Common myeloid progenitor, CD34-positive (primary cell): Measurements from ENCODE around the gene C1orf105.

ENCODE experiments used
- CTCF ChIA-PET: fragments of 350-600 bp; sonication (Branson Sonifier 250); formaldehyde crosslinking; loops from one replicate; lab custom pipeline; 2021; ENCODE audit warnings: antibody characterized with exemption; lab: Charles Lee
- POLR2A ChIA-PET: fragments of 350-600 bp; sonication (Branson Sonifier 250); formaldehyde crosslinking; loops from one replicate; lab custom pipeline; 2021; ENCODE audit warnings: antibody characterized with exemption; lab: Charles Lee
- DNase-seq, 3 donors: peaks; one replicate each; pipeline versions ENCODE4 v3.0.0 to v3.0.0-alpha.2; 2013
- H3K27ac ChIP-seq, 2 experiments: 1 replicate in 1 of 2; 2 replicates in 1 of 2; pipeline ENCODE4 v1.7.0; 2013; ENCODE audit warnings: inconsistent platforms in 2 of 2, low read length in 2 of 2, mild to moderate bottlenecking in 2 of 2, low read depth in 1 of 2, moderate library complexity in 1 of 2; ENCODE audit not compliant: severe bottlenecking in 2 of 2, insufficient read depth in 1 of 2, poor library complexity in 1 of 2
- H3K27me3 ChIP-seq, 5 experiments: replicated peaks in 2 of 5; 1 replicate in 3 of 5; 2 replicates in 2 of 5; pipeline versions ENCODE4 v1.6.1 to v1.7.0; 2013; ENCODE audit warnings: low read length in 4 of 5, mild to moderate bottlenecking in 2 of 5, moderate library complexity in 2 of 5, inconsistent platforms in 1 of 5; ENCODE audit not compliant: insufficient read depth in 5 of 5, control insufficient read depth in 4 of 5
- H3K36me3 ChIP-seq, 4 experiments: 1 replicate in 2 of 4; 2 replicates in 2 of 4; pipeline versions ENCODE4 v1.6.1 to v1.7.0; 2013; ENCODE audit warnings: low read length in 3 of 4, control low read depth in 1 of 4, mild to moderate bottlenecking in 1 of 4; ENCODE audit not compliant: control insufficient read depth in 4 of 4, insufficient read depth in 4 of 4
- H3K4me1 ChIP-seq, 4 experiments: 1 replicate in 3 of 4; 2 replicates in 1 of 4; pipeline versions ENCODE4 v1.6.1 to v1.7.1; 2013; ENCODE audit warnings: low read length in 3 of 4, mild to moderate bottlenecking in 3 of 4, control low read depth in 1 of 4, inconsistent platforms in 1 of 4, moderate library complexity in 1 of 4; ENCODE audit not compliant: control insufficient read depth in 4 of 4, insufficient read depth in 4 of 4; ENCODE audit errors: control extremely low read depth in 1 of 4
- H3K4me3 ChIP-seq, 7 experiments: 1 replicate in 4 of 7; 2 replicates in 3 of 7; pipeline versions ENCODE4 v1.5.1 to v1.7.0; 2013; ENCODE audit warnings: mild to moderate bottlenecking in 7 of 7, low read length in 6 of 7, moderate library complexity in 6 of 7, inconsistent platforms in 2 of 7, low read depth in 2 of 7, control low read depth in 1 of 7; ENCODE audit not compliant: insufficient read depth in 4 of 7, control insufficient read depth in 1 of 7; ENCODE audit errors: extremely low read depth in 1 of 7
- H3K9me3 ChIP-seq, 5 experiments: 1 replicate in 4 of 5; 2 replicates in 1 of 5; pipeline versions ENCODE4 v1.6.1 to v1.7.1; 2013; ENCODE audit warnings: low read length in 4 of 5, mild to moderate bottlenecking in 2 of 5, inconsistent platforms in 1 of 5, low read depth in 1 of 5, moderate library complexity in 1 of 5; ENCODE audit not compliant: control insufficient read depth in 4 of 5, insufficient read depth in 2 of 5; ENCODE audit errors: control extremely low read depth in 1 of 5
- WGBS: methylation state at CpG from one replicate; pipeline ENCODE4 v1.1.5; 2013; ENCODE audit not compliant: insufficient coverage; 5-methylcytosine and 5-hydroxymethylcytosine counted together

C1orf105 gene

DNA sequence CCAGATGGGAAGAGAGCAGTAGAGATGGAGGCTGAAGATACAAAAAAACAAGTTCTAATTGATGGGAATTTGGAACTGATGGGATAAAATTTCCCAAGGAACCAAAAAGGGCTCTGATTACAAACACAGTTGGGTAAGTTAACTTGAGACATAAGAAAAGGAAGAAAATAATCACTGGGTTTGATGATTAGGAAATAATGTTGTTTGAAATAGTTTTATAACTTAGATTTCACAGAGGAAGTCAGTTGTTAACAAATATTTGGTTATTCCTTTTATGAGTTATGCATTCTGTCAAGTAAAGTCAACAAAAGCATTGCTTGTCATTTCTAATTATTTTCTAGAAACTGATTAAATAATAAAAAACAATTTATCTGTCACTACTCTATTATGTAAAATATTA, 92.1 kb downstream of the C1orf105 start:
- DNase-seq: no peak
- CTCF ChIA-PET: interaction anchor here (1.4 kb wide), 1 partner anchor 17 kb away, joined by 3 read pairs; no protein-coding TSS in a partner anchor
- Histone ChIP-seq H3K27ac (no peak overlapping the region), H3K4me1 (peaks cover 0 to 14% (median 7%) of the 10 kb centered on the region in 4 experiments), H3K9me3 (peaks cover 0 to 3% (median 0%) of the 10 kb centered on the region in 5 experiments), H3K27me3 (no peaks in the 10 kb centered on the region), H3K4me3 (no peak overlapping the region), H3K36me3 (no peaks in the 10 kb centered on the region)
- POLR2A ChIA-PET: no interaction called here

DNA sequence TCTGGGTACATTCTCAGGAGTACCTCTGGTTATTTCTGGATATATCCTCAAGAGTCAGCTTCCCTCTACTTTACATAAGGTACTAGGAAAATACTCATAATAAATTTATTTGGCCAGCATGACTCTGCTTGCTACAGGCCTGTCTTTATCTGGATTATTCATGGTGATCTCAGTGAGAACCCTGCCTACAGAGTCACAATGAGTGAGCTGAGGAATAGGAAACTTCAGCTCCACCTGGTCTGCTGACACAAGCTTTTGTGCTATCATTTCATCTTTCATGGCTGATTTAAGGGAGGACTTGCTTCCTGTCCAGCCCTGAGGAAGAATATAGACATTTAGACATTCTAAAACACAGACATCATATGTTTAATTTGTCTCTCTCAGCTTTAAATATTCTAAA, 93.0 kb downstream of the C1orf105 start:
- no peak overlapping the region for H3K4me3 ChIP-seq
- DNase-seq: no peak
- ChIA-PET CTCF (interaction anchor here (1.4 kb wide), 1 partner anchor 17 kb away, joined by 3 read pairs; no protein-coding TSS in a partner anchor), POLR2A (interaction anchor here (0.7 kb wide), 1 partner anchor 23 kb away, joined by 3 read pairs; no protein-coding TSS in a partner anchor)
- no peaks in the 10 kb centered on the region for H3K27me3 ChIP-seq
- H3K4me1 ChIP-seq: peaks cover 4 to 23% (median 12%) of the 10 kb centered on the region in 4 experiments
- no peaks in the 10 kb centered on the region for H3K36me3 ChIP-seq
- no peak overlapping the region for H3K27ac ChIP-seq
- H3K9me3 ChIP-seq: peaks cover 0 to 3% (median 0%) of the 10 kb centered on the region in 5 experiments

DNA sequence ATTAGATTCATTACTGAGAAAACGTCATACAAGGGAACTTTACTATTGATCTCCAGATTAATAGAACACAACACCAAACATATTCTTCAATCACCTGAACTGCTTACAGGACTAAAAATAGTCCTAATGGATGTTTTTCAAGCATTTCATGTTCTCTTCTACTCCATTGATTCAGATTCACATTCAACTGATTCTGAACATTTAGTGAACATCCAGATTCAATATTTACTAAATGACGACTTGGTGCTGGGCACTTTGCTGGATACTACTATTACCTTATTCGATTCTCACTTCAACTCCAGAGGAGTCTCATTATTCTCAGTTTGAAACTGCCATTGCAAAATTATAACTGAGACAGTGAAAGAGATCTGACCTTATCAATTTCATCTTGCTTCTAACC, 93.6 kb downstream of the C1orf105 start:
- H3K4me3 ChIP-seq: no peak overlapping the region
- H3K4me1 ChIP-seq: peaks cover 4 to 23% (median 13%) of the 10 kb centered on the region in 4 experiments
- H3K9me3 ChIP-seq: peaks cover 0 to 3% (median 0%) of the 10 kb centered on the region in 5 experiments
- POLR2A ChIA-PET: no interaction called here
- CTCF ChIA-PET: no interaction called here
- no peaks in the 10 kb centered on the region for H3K27me3 ChIP-seq
- H3K36me3 ChIP-seq: no peaks in the 10 kb centered on the region
- DNase-seq: no peak
- no peak overlapping the region for H3K27ac ChIP-seq
- WGBS: 100% methylated on average over 3 of the region's 3 CpGs

DNA sequence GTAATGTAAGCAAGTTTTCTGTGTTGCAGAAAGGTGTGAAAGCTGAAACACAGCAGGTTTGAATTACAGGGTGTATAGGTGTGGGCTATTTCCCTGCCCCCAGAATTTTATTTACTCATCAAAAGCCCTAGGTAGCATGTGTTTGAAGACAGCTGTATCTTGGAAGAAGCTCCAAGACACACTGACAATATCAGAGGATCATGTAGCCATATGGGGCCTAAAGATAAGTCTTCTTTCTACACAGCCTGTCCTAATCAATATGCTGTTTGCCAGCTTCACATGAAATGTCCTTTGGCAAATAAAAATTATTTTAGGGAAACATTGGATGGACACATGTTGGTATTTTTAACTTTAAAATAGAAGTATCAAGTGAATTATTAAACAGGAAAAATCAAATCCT, 95.0 kb downstream of the C1orf105 start:
- H3K4me1 ChIP-seq: peaks cover 4 to 23% (median 13%) of the 10 kb centered on the region in 4 experiments
- no peaks in the 10 kb centered on the region for H3K36me3 ChIP-seq
- POLR2A ChIA-PET: no interaction called here
- peaks cover 0 to 3% (median 0%) of the 10 kb centered on the region in 5 experiments for H3K9me3 ChIP-seq
- H3K4me3 ChIP-seq: no peak overlapping the region
- H3K27ac ChIP-seq: no peak overlapping the region
- CTCF ChIA-PET: no interaction called here
- DNase-seq: no peak
- H3K27me3 ChIP-seq: no peaks in the 10 kb centered on the region

DNA sequence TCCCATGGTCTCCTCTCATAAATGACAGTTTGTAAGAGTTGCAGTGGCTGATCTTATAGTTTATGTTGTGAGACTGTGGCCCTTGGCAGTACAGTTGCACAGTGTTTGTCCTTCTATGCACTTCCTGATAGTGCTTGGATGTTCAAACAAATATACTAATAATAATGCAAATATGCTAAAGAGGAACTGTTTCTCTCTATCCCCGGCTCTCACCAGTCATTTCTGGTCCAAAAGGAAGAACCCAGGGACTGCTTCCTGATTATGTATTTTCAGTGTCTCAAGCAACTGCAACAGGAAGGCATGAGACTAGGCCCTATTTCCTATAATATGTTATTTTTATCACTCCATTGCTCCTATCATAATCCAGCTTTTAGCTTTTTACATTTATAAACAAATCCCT, 95.4 kb downstream of the C1orf105 start:
- Histone ChIP-seq H3K4me1 (peaks cover 4 to 23% (median 13%) of the 10 kb centered on the region in 4 experiments), H3K27me3 (no peaks in the 10 kb centered on the region), H3K9me3 (peaks cover 0 to 3% (median 0%) of the 10 kb centered on the region in 5 experiments), H3K4me3 (no peak overlapping the region), H3K36me3 (no peaks in the 10 kb centered on the region), H3K27ac (no peak overlapping the region)
- peak in 2 of 3 donors; percentile 13 to 24 for DNase-seq
- WGBS: no CpG with 5 or more reads among the region's 1 CpG
- ChIA-PET POLR2A (no interaction called here), CTCF (no interaction called here)

DNA sequence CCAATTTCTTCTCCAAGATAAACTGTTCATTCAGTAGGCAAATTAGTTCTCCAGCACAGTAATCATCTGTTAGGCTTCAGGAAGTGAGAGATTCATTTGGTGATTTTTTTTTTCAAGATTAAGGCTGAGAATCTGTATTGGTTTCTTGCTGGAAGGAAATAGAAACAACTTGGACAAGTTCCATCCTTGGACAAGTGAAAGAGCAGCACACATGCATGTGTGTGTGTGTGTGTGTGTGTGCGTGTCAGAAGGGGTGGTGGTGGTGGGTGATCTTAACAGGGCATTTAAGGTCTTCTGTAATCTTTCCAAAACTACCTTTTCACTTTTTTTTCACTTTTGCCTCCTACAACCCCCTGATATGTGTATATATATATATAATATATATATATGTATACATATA, 96.6 kb downstream of the C1orf105 start:
- peaks cover 4 to 23% (median 13%) of the 10 kb centered on the region in 4 experiments for H3K4me1 ChIP-seq
- no peaks in the 10 kb centered on the region for H3K27me3 ChIP-seq
- H3K9me3 ChIP-seq: peaks cover 0 to 3% (median 0%) of the 10 kb centered on the region in 5 experiments
- no peaks in the 10 kb centered on the region for H3K36me3 ChIP-seq
- WGBS: no CpG with 5 or more reads among the region's 1 CpG
- peak in 2 of 3 donors; percentile 32 to 64 for DNase-seq
- no peak overlapping the region for H3K27ac ChIP-seq
- ChIA-PET POLR2A (no interaction called here), CTCF (interaction anchor here (1.4 kb wide), 1 partner anchor 74 kb away, joined by 3 read pairs; no protein-coding TSS in a partner anchor)
- no peak overlapping the region for H3K4me3 ChIP-seq

DNA sequence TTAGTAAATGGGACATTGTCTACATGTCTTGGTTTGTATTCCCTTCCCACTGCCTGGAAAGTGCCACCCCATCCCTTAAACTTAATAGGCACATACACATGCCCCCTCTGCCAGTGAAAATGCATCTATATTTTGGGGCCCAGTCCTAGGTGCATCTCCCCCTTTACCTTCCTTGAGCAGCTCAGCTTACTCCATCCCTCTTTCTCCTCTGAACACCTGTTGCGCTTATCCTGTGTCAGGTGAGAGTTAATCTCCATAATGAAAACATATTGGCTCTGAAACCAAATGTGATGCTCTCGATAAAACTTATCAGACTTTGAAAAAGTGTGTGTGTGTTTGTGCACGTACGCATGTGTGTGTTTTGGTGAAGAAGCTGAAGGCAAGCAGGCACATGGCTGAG, 97.1 kb downstream of the C1orf105 start:
- no peak overlapping the region for H3K27ac ChIP-seq
- peaks cover 4 to 23% (median 13%) of the 10 kb centered on the region in 4 experiments for H3K4me1 ChIP-seq
- DNase-seq: no peak
- H3K27me3 ChIP-seq: no peaks in the 10 kb centered on the region
- ChIA-PET POLR2A (no interaction called here), CTCF (interaction anchor here (0.9 to 1.4 kb wide), 3 partner anchors 13 to 75 kb away, joined by 3 to 4 read pairs (median 3); no protein-coding TSS in a partner anchor)
- no peak overlapping the region for H3K4me3 ChIP-seq
- H3K36me3 ChIP-seq: no peaks in the 10 kb centered on the region
- WGBS: 100% methylated on average over 3 of the region's 4 CpGs
- peaks cover 0 to 3% (median 0%) of the 10 kb centered on the region in 5 experiments for H3K9me3 ChIP-seq
